ENCODE data around the gene PITPNC1. TPM values are rescaled to one million over a fixed set of nuclear protein-coding genes. Genes with fewer than 3 reads are reported as not detected.
A peak's percentile ranks its signal among the peaks of the same experiment; 100 is the strongest.

Gene PITPNC1
- total RNA-seq, 1 donor from 2014 or later, result 39.7 TPM

GRCh38 chr17:67390646-67391361 is 13.7 kb downstream of the PITPNC1 start:
- Mint-ChIP-seq H3K4me3 (ENCODE audit: unreplicated experiment) (no peak overlapping the region), H3K27ac (ENCODE audit: unreplicated experiment) (peak overlapping the region; percentile 59), H3K36me3 (ENCODE audit: low read depth, unreplicated experiment) (no peaks in the 10 kb centered on the region), H3K27me3 (ENCODE audit: unreplicated experiment) (no peaks in the 10 kb centered on the region), H3K9me3 (ENCODE audit: unreplicated experiment) (no peaks in the 10 kb centered on the region), H3K4me1 (ENCODE audit: unreplicated experiment) (peaks cover 13% of the 10 kb centered on the region)
- DNase-seq (ENCODE audit: low spot score), result no peak
- no peak for TF ChIP-seq CTCF (IDR thresholded peaks at IDR 0.05; ENCODE audit: unreplicated experiment)

- no peaks in the 10 kb centered on the region for H3K9me3 Mint-ChIP-seq (ENCODE audit: unreplicated experiment)
- H3K4me3 Mint-ChIP-seq (ENCODE audit: unreplicated experiment), result no peak overlapping the region
- peaks cover 12% of the 10 kb centered on the region for H3K4me1 Mint-ChIP-seq (ENCODE audit: unreplicated experiment)
- no peak overlapping the region for H3K27ac Mint-ChIP-seq (ENCODE audit: unreplicated experiment)
- TF ChIP-seq CTCF (IDR thresholded peaks at IDR 0.05; ENCODE audit: unreplicated experiment), result no peak
- H3K36me3 Mint-ChIP-seq (ENCODE audit: low read depth, unreplicated experiment), result no peaks in the 10 kb centered on the region
- no peaks in the 10 kb centered on the region for H3K27me3 Mint-ChIP-seq (ENCODE audit: unreplicated experiment)
- DNase-seq (ENCODE audit: low spot score), result no peak
Observed at GRCh38 chr17:67392111-67392510, 15.0 kb downstream of the PITPNC1 start.

GRCh38 chr17:67393809-67394397 is 16.8 kb downstream of the PITPNC1 start:
- Mint-ChIP-seq H3K4me3 (ENCODE audit: unreplicated experiment) (no peak overlapping the region), H3K36me3 (ENCODE audit: low read depth, unreplicated experiment) (no peaks in the 10 kb centered on the region), H3K27ac (ENCODE audit: unreplicated experiment) (no peak overlapping the region), H3K9me3 (ENCODE audit: unreplicated experiment) (no peaks in the 10 kb centered on the region), H3K4me1 (ENCODE audit: unreplicated experiment) (peaks cover 5% of the 10 kb centered on the region), H3K27me3 (ENCODE audit: unreplicated experiment) (no peaks in the 10 kb centered on the region)
- no peak for TF ChIP-seq CTCF (IDR thresholded peaks at IDR 0.05; ENCODE audit: unreplicated experiment)
- no peak for DNase-seq (ENCODE audit: low spot score)

GRCh38 chr17:67399676-67400075 is 22.6 kb downstream of the PITPNC1 start:
- no peak for DNase-seq (ENCODE audit: low spot score)
- Mint-ChIP-seq H3K9me3 (ENCODE audit: unreplicated experiment) (no peaks in the 10 kb centered on the region), H3K4me1 (ENCODE audit: unreplicated experiment) (peaks cover 4% of the 10 kb centered on the region), H3K27me3 (ENCODE audit: unreplicated experiment) (no peaks in the 10 kb centered on the region), H3K36me3 (ENCODE audit: low read depth, unreplicated experiment) (no peaks in the 10 kb centered on the region), H3K27ac (ENCODE audit: unreplicated experiment) (peak overlapping the region; percentile 30), H3K4me3 (ENCODE audit: unreplicated experiment) (no peak overlapping the region)
- no peak for TF ChIP-seq CTCF (IDR thresholded peaks at IDR 0.05; ENCODE audit: unreplicated experiment)

DNA sequence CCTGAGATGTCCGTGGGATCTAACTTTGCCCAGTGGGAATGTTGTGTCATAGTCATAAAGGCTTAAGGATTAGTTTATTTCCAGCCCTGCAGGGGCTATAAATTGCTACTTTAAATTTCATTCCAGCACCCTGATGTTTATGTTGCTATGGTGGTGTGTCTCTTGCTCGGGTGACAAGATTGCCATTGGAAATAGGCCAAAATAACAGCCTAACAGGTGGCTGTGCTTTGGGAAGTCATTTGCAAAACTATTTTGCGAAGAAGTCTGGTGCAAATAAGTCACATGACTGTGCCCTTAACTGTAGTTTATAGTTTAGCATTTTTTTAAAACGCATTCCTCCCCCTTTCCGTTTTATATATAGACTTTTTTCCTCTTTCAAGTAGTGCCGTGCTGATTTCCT is 23.1 kb downstream of the PITPNC1 start:
- H3K27ac Mint-ChIP-seq (ENCODE audit: unreplicated experiment), result no peak overlapping the region
- no peak overlapping the region for H3K4me3 Mint-ChIP-seq (ENCODE audit: unreplicated experiment)
- H3K27me3 Mint-ChIP-seq (ENCODE audit: unreplicated experiment), result no peaks in the 10 kb centered on the region
- no peaks in the 10 kb centered on the region for H3K9me3 Mint-ChIP-seq (ENCODE audit: unreplicated experiment)
- peaks cover 4% of the 10 kb centered on the region for H3K4me1 Mint-ChIP-seq (ENCODE audit: unreplicated experiment)
- no peaks in the 10 kb centered on the region for H3K36me3 Mint-ChIP-seq (ENCODE audit: low read depth, unreplicated experiment)
- no peak for TF ChIP-seq CTCF (IDR thresholded peaks at IDR 0.05; ENCODE audit: unreplicated experiment)
- no peak for DNase-seq (ENCODE audit: low spot score)
